Measurements from ENCODE around the gene SEL1L2. TPM values are rescaled to one million over a fixed set of nuclear protein-coding genes. Genes with fewer than 3 reads are reported as not detected.

Gene SEL1L2
- polyA plus RNA-seq, 5 donors = not detected

GRCh38 chr20:13814672-13815071 is 175.7 kb downstream of the SEL1L2 start:
- no peak for DNase-seq

GRCh38 chr20:13813910-13814309 is 176.5 kb downstream of the SEL1L2 start:
- no peak for DNase-seq

- DNase-seq = no peak
Measured at GRCh38 chr20:13810446-13810845, 180.0 kb downstream of the SEL1L2 start.

GRCh38 chr20:13809855-13810254 is 180.6 kb downstream of the SEL1L2 start:
- DNase-seq = no peak

- DNase-seq = no peak
Measured at GRCh38 chr20:13809373-13809772, 181.0 kb downstream of the SEL1L2 start.

- DNase-seq = peak; percentile 71 to 77
Measured at GRCh38 chr20:13800728-13801134, 189.7 kb downstream of the SEL1L2 start.

- no peak for DNase-seq
Measured at GRCh38 chr20:13799974-13800373, 190.4 kb downstream of the SEL1L2 start.

Other genes starting within 250 kb of the SEL1L2 start
- 10 to 100 TPM; 20.5 to 31.5 (median 28.3) TPM for gene ESF1, start 205.7 kb downstream of the SEL1L2 start, polyA plus RNA-seq (ENCODE audit: insufficient read depth in 1 of 5, insufficient read length in 5 of 5, low replicate concordance in 1 of 5)
- gene NDUFAF5, start 205.6 kb downstream of the SEL1L2 start, polyA plus RNA-seq (ENCODE audit: insufficient read depth in 1 of 5, insufficient read length in 5 of 5, low replicate concordance in 1 of 5) = 10 to 100 TPM; 20.5 to 29.7 (median 25.7) TPM
- gene MACROD2, start 4.9 kb upstream of the SEL1L2 start, polyA plus RNA-seq (ENCODE audit: insufficient read depth in 1 of 5, insufficient read length in 5 of 5, low replicate concordance in 1 of 5) = 1 to 10 TPM; 5.3 to 8.3 (median 8.1) TPM

All from right lung (tissue), 5 donors.